Esophagus squamous epithelium (tissue), 5 donors: ENCODE results near the gene MYH7. TPM values are rescaled to one million over a fixed set of nuclear protein-coding genes. Genes with fewer than 3 reads are reported as not detected.
"Not testable (repeated sequence)": the region's sequence is repeated elsewhere in the genome, so short reads cannot be mapped to it uniquely, and the experiment has no call there.

Source experiments
- DNase-seq: peaks from one replicate; lab custom pipeline; 2025; lab: John Stamatoyannopoulos, UW
- H3K27ac ChIP-seq, 4 donors: fragments of 200-600 bp; sonication (generic); one replicate each; pipeline ENCODE4 v1.5.1; 2016 to 2019; ENCODE audit warnings: mild to moderate bottlenecking in 1 of 4
- H3K27me3 ChIP-seq, 4 donors: fragments of 200-600 bp; sonication (generic); 1 replicate in 3 of 4; 2 replicates in 1 of 4; pipeline versions ENCODE4 v1.5.1 to v1.6.0; 2017 to 2021; ENCODE audit warnings: antibody characterized with exemption in 1 of 4
- H3K36me3 ChIP-seq, 3 donors: fragments of 200-600 bp; sonication (generic); one replicate each; pipeline ENCODE4 v1.5.1; 2016 to 2019
- H3K4me1 ChIP-seq, 3 donors: fragments of 200-600 bp; sonication (generic); one replicate each; pipeline ENCODE4 v1.5.1; 2017 to 2019
- H3K4me3 ChIP-seq, 4 donors: fragments of 200-600 bp; sonication (generic); 1 replicate in 3 of 4; 2 replicates in 1 of 4; pipeline ENCODE4 v1.5.1; 2016 to 2019; ENCODE audit warnings: mild to moderate bottlenecking in 2 of 4, moderate library complexity in 1 of 4
- H3K9me3 ChIP-seq, 3 donors: fragments of 200-600 bp; sonication (generic); one replicate each; pipeline ENCODE4 v1.5.1; 2016 to 2019
- POLR2A ChIP-seq, 4 donors: fragments of 450-650 bp; IDR thresholded peaks; one replicate each; pipeline ENCODE4 v1.6.1; 2017; ENCODE audit warnings: antibody characterized with exemption in 4 of 4, mild to moderate bottlenecking in 4 of 4, moderate library complexity in 3 of 4
- WGBS, 2 donors: methylation state at CpG; one replicate each; pipeline ENCODE4 v1.1.5; 2018; 5-methylcytosine and 5-hydroxymethylcytosine counted together
- intact Hi-C: fragments of 100-400 bp; cut with DNase I; formaldehyde crosslinking; loops from one replicate; pipeline ENCODE4 v1.15.0; 2022
- total RNA-seq, 4 donors: library from RNA; depleted of rRNA; stranded (reverse); fragments of >200 nt; gene quantifications; one replicate each; pipeline ENCODE4 v1.1.0, GENCODE V29; 2016
- TF ChIP-seq, protein P1 (sequence below), 6 experiments: fragments of 450-650 bp in 4 of 6; fragments of 200-600 bp in 2 of 6; sonication (generic) in 2 of 6; IDR thresholded peaks; one replicate each; pipeline ENCODE4 v1.5.1; 2016 to 2019; ENCODE audit warnings: antibody characterized with exemption in 6 of 6, mild to moderate bottlenecking in 4 of 6, moderate library complexity in 4 of 6
- donor health status: DM: yes; HTN: yes; CAD: no.

The MYH7 gene
- total RNA-seq, 4 donors from 2014 or later = not detected

DNA sequence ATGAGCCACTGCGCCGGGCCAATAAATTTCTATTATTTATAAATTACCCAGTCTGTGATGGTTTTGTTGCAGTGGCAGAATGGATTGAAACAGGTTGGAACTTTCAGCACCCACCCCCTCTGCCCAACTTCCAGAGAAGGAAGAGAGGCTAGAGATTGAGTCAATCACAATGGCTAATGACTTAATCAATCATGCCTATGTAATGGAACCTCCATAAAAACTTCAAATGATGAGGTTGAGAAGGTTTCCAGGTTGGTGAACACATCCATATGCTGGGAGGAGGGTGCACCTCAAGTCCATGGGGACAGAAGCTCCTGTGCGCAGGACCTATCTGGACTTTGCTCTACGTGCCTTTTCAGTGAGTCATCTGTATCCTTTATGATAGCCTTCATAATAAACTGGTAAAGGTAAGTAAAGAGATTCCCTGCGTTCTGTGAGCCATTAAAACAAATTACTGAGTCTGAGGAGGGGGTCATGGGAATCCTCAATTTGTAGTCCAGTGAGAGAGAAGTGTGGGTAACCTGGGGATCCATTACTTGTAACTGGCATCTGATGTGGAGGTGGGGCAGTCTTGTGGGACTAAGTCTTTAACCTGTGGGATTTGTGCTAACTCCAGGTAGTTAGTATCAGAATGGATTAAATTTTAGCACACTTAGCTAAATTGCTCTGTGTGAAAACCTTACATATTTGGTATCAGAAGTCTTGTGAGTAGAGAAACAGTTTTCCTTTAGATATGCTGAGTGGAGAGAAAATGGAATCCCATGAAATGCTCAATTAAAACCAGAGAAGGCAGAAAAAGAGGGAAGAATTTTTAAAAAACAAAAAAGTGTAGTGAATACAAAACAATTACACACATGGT, 22.4 kb upstream of the MYH7 start:
- intact Hi-C loops = no loop called here
- H3K27me3 ChIP-seq = peaks cover 0 to 33% (median 0%) of the 10 kb centered on the region in 4 donors
- 81 to 82% methylated on average over 4 to 5 of the region's 5 CpGs for WGBS, 2 donors
- no peak for DNase-seq
- TF ChIP-seq POLR2A (IDR thresholded peaks at IDR 0.05) = no peak
- TF ChIP-seq, protein P1, sequence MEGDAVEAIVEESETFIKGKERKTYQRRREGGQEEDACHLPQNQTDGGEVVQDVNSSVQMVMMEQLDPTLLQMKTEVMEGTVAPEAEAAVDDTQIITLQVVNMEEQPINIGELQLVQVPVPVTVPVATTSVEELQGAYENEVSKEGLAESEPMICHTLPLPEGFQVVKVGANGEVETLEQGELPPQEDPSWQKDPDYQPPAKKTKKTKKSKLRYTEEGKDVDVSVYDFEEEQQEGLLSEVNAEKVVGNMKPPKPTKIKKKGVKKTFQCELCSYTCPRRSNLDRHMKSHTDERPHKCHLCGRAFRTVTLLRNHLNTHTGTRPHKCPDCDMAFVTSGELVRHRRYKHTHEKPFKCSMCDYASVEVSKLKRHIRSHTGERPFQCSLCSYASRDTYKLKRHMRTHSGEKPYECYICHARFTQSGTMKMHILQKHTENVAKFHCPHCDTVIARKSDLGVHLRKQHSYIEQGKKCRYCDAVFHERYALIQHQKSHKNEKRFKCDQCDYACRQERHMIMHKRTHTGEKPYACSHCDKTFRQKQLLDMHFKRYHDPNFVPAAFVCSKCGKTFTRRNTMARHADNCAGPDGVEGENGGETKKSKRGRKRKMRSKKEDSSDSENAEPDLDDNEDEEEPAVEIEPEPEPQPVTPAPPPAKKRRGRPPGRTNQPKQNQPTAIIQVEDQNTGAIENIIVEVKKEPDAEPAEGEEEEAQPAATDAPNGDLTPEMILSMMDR (IDR thresholded peaks at IDR 0.05) = no peak
- H3K36me3 ChIP-seq = no peaks in the 10 kb centered on the region
- H3K27ac ChIP-seq = no peak overlapping the region
- H3K9me3 ChIP-seq = no peaks in the 10 kb centered on the region
- no peak overlapping the region for H3K4me3 ChIP-seq
- H3K4me1 ChIP-seq = peaks cover 0 to 7% (median 0%) of the 10 kb centered on the region in 3 donors

DNA sequence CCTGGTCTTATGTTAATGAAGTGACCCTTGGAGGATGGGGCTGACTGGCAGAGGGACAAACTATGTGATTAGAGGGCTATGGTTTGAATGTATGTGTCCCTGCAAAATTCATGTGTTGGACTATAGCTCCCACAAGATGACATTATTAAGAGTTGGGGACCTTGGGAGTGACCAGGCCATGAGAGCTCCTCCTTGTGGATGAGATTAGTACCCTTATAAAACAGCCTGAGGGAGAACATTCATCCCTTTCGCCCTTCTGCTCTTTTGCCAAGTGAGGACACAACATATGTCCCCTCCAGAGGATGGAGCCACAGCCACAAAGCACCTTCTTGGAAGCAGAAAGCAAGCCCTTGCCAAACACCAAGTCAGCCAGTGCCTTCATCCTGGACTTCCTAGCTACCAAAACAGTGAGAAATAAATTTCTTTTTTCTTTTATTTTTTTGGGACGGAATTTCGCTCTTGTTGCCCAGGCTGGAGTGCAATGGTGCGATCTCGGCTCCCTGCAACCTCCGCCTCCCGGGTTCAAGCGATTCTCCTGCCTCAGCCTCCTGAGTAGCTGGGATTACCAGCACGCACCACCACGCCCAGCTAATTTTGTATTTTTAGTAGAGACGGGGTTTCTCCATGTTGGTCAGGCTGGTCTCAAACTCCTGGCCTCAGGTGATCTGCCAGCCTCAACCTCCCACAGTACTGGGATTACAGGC, 21.6 kb upstream of the MYH7 start:
- H3K36me3 ChIP-seq, H3K4me3 ChIP-seq, intact Hi-C loops, H3K4me1 ChIP-seq, DNase-seq, H3K9me3 ChIP-seq, H3K27ac ChIP-seq: not testable (repeated sequence)
- WGBS, 2 donors = 78 to 88% methylated on average over 11 of the region's 11 CpGs
- peaks cover 0 to 38% (median 0%) of the 10 kb centered on the region in 4 donors for H3K27me3 ChIP-seq

DNA sequence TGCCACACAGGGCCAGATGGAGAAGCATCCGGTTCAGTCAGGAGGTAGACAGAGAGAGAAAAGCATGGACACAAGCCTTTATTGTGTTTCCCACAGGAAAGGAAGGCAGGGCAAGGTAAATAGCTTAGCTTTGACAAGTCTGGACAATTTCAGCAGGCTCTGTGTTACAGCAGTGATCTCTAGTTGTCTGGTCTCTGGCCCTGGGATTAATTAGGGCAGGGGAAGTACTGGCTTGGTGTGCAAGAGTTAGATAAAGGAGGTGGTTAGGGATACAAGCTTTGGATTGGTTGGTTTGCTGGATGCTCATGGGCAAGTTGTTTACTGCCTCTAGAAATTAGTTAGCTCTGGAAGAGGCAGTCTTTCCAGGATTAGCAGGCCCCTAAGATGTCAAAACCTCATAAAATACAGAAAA, 19.0 kb upstream of the MYH7 start:
- Histone ChIP-seq H3K27me3 (peaks cover 0 to 35% (median 0%) of the 10 kb centered on the region in 4 donors), H3K36me3 (no peaks in the 10 kb centered on the region), H3K9me3 (no peaks in the 10 kb centered on the region), H3K27ac (no peak overlapping the region), H3K4me1 (peaks cover 0 to 7% (median 0%) of the 10 kb centered on the region in 3 donors), H3K4me3 (no peak overlapping the region)
- no peak for DNase-seq
- WGBS, 2 donors = 7 to 31% methylated on average over 1 of the region's 1 CpG
- intact Hi-C loops = no loop called here
- TF ChIP-seq POLR2A (IDR thresholded peaks at IDR 0.05) = no peak
- TF ChIP-seq, protein P1 (IDR thresholded peaks at IDR 0.05) = no peak

DNA sequence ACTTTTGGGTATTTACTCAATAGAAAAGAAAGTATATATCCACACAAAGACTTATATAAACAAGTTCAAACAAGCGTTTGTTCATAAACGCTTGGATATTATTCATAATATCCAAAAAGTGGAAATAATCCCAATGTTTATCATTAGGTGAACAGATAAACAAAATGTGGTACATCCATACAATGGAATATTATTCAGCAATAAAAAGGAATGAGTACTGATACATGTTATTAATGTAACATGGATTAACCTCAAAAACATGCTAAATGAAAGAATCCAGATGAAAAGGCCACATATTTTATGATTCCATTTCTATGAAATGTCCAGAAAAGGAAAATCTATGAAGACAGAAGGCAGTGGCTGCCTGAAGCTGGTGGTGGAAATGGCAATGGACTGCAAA, 16.8 kb upstream of the MYH7 start:
- no peak for TF ChIP-seq POLR2A (IDR thresholded peaks at IDR 0.05)
- TF ChIP-seq, protein P1 (IDR thresholded peaks at IDR 0.05) = no peak
- H3K4me1 ChIP-seq = peaks cover 0 to 16% (median 0%) of the 10 kb centered on the region in 3 donors
- H3K36me3 ChIP-seq = no peaks in the 10 kb centered on the region
- H3K4me3 ChIP-seq = no peak overlapping the region
- no peak overlapping the region for H3K27ac ChIP-seq
- peaks cover 0 to 28% (median 0%) of the 10 kb centered on the region in 4 donors for H3K27me3 ChIP-seq
- intact Hi-C loops = no loop called here
- no peaks in the 10 kb centered on the region for H3K9me3 ChIP-seq
- WGBS, 2 donors = 74 to 76% methylated on average over 2 of the region's 2 CpGs
- DNase-seq = no peak

DNA sequence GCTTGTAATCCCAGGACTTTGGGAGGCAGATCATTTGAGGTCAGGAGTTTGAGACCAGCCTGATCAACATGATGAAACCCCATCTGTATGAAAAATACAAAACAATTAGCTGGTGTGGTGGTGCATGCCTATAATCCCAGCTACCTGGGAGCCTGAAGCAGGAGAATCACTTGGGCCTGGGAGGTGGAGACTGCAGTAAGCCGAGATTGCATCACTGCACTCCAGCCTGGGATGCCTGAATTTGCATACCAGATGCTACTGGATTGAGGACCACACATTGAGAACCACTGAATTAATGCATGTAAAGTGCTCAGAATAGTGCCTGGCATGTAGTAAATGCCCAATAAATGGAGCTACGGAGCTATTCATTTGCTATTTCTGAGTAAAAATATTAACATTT, 14.9 kb upstream of the MYH7 start:
- Histone ChIP-seq H3K4me1 (peaks cover 0 to 30% (median 6%) of the 10 kb centered on the region in 3 donors), H3K27me3 (peaks cover 0 to 22% (median 0%) of the 10 kb centered on the region in 4 donors), H3K27ac (no peak overlapping the region), H3K36me3 (no peaks in the 10 kb centered on the region), H3K4me3 (no peak overlapping the region), H3K9me3 (no peaks in the 10 kb centered on the region)
- no peak for TF ChIP-seq POLR2A (IDR thresholded peaks at IDR 0.05)
- TF ChIP-seq, protein P1 (IDR thresholded peaks at IDR 0.05) = no peak
- WGBS, 2 donors = 65 to 66% methylated on average over 2 of the region's 2 CpGs
- no peak for DNase-seq
- intact Hi-C loops = no loop called here
